Measurements from ENCODE around the gene TMBIM1. TPM values are rescaled to one million over a fixed set of nuclear protein-coding genes. Genes with fewer than 3 reads are reported as not detected.
A peak's percentile ranks its signal among the peaks of the same experiment; 100 is the strongest.

Gene TMBIM1
- total and polyA plus RNA-seq, 9 of the 15 experiments (the other 6 are each of a cell fraction or from before 2014, with no cell fraction given): 14.2 to 105 (median 47.0) TPM

GRCh38 chr2:218332920-218333645 lies 40.8 kb upstream of the TMBIM1 start (continued):
- TF ChIP-seq REST (IDR thresholded peaks at IDR 0.05; ENCODE audit: borderline replicate concordance) (0 out of 2 replicates have a peak, but pooled peaks have one; percentile 3), REST (CRISPR knock-in tag; IDR thresholded peaks at IDR 0.05; ENCODE audit: low read depth) (no peak), ETV5 (CRISPR knock-in tag; IDR thresholded peaks at IDR 0.05; ENCODE audit: low read depth) (peak; percentile 85), ZNF431 (CRISPR knock-in tag; IDR thresholded peaks at IDR 0.05) (no peak), MAFK (IDR thresholded peaks at IDR 0.05; ENCODE audit: low read length) (peak; percentile 83), TRIM24 (IDR thresholded peaks at IDR 0.05) (0 out of 4 replicates have a peak, but pooled peaks of 1 of the 2 experiments have one; percentile 32), SPI1 (IDR thresholded peaks at IDR 0.05; ENCODE audit: borderline replicate concordance, low read depth, low read length) (peak; percentile 50; the same call in 1 of the 2 replicates), CHD1 (IDR thresholded peaks at IDR 0.05; ENCODE audit: low read length) (no peak), ZBTB43 (CRISPR knock-in tag; IDR thresholded peaks at IDR 0.05) (no peak), ETS1 (conservative IDR thresholded peaks at IDR 0.05; ENCODE audit: control insufficient read depth, low read depth, low read length) (peak; percentile 67; the same call in 1 of the 2 replicates), FOXK2 (conservative IDR thresholded peaks at IDR 0.05 in 1 of 2, IDR thresholded peaks at IDR 0.05 in 1 of 2; ENCODE audit: low read depth in 2 of 2) (peak; percentile 91 to 96), NR3C1 (CRISPR knock-in tag; IDR thresholded peaks at IDR 0.05) (no peak), SIX5 (IDR thresholded peaks at IDR 0.05; ENCODE audit: borderline replicate concordance in 1 of 2, insufficient read depth in 1 of 2, low read depth in 1 of 2, low read length in 2 of 2) (no peak), SNIP1 (IDR thresholded peaks at IDR 0.05; ENCODE audit: low read depth) (no peak), ZNF24 (IDR thresholded peaks at IDR 0.05) (no peak), TCF7L2 (IDR thresholded peaks at IDR 0.05; ENCODE audit: low read depth, low read length) (no peak), TOE1 (IDR thresholded peaks at IDR 0.05; ENCODE audit: borderline replicate concordance) (0 out of 2 replicates have a peak, but pooled peaks have one; percentile 26), TOE1 (CRISPR knock-in tag; IDR thresholded peaks at IDR 0.05; ENCODE audit: borderline replicate concordance, low read depth) (no peak)
